Lower lobe of right lung (tissue), 2 donors: ENCODE data around the gene SEMA5A. TPM values are rescaled to one million over a fixed set of nuclear protein-coding genes. Genes with fewer than 3 reads are reported as not detected.
A peak's percentile ranks its signal among the peaks of the same experiment; 100 is the strongest.

ENCODE experiments used
- ATAC-seq, 2 donors: fragments of 200-7000 bp; cut with Tn5 transposase; one replicate each; pipeline ENCODE4 v1.9.1; 2020 to 2022; ENCODE audit warnings: mild to moderate bottlenecking in 2 of 2, moderate library complexity in 2 of 2
- DNase-seq: peaks from one replicate; pipeline ENCODE4 v3.0.0-alpha.2; 2020
- H3K27ac ChIP-seq: fragments of 200-600 bp; one replicate; pipeline ENCODE4 v1.8.0; 2022
- H3K27me3 ChIP-seq: fragments of 200-600 bp; one replicate; pipeline ENCODE4 v1.8.0; 2022; ENCODE audit warnings: low read depth
- H3K36me3 ChIP-seq: fragments of 200-600 bp; one replicate; pipeline ENCODE4 v1.8.0; 2022; ENCODE audit warnings: mild to moderate bottlenecking
- H3K4me1 ChIP-seq: fragments of 200-600 bp; one replicate; pipeline ENCODE4 v1.8.0; 2022
- H3K4me3 ChIP-seq: fragments of 200-600 bp; one replicate; pipeline ENCODE4 v1.8.0; 2022; ENCODE audit warnings: mild to moderate bottlenecking
- H3K9me3 ChIP-seq: fragments of 200-600 bp; one replicate; pipeline ENCODE4 v1.8.0; 2022
- CTCF ChIP-seq: fragments of 200-600 bp; IDR thresholded peaks from one replicate; pipeline ENCODE4 v1.8.0; 2022; ENCODE audit warnings: antibody characterized with exemption, mild to moderate bottlenecking
- intact Hi-C: fragments of 100-400 bp; cut with DNase I; formaldehyde crosslinking; loops from one replicate; pipeline ENCODE4 v1.11.0; 2022
- total RNA-seq: library from RNA; stranded (reverse); fragmentation: NEBNext Ultra II Directional; extraction: Animal tissue kit (Norgen Biotek cat#: 25700); gene quantifications from one replicate; pipeline ENCODE4 v1.2.1, GENCODE V29; 2021
- donor health status: DM: no; HTN: yes; CAD: no; lungs with severe emphysema.

Gene SEMA5A
- total RNA-seq, 1 donor from 2014 or later: 29.3 TPM

DNA sequence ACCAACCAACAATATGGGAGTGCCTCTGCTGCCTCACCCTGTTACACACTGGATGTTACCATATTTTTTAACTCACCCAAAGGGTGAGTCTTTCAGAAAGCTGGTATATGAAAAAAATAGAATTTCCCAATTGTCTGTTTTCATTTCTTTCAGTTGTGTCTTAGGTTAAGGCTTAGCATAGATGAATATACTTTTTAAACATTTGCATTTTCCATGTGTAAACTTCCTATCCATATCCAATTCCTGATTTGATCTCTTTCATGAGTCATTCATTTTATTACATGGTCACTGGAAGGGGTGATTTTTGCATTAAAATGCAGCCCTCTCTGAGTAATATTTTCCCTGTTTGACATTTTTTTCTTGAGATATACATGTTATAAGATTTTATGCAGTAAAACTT is 406.5 kb downstream of the SEMA5A start:
- no peaks in the 10 kb centered on the region for H3K27me3 ChIP-seq
- H3K27ac ChIP-seq: no peak overlapping the region
- TF ChIP-seq CTCF: no peak
- H3K9me3 ChIP-seq: no peaks in the 10 kb centered on the region
- no peak overlapping the region for H3K4me3 ChIP-seq
- intact Hi-C loops: no loop called here
- H3K4me1 ChIP-seq: no peaks in the 10 kb centered on the region
- no peak for ATAC-seq
- DNase-seq: no peak
- H3K36me3 ChIP-seq: no peaks in the 10 kb centered on the region

GRCh38 chr5:9128136-9128535 is 417.7 kb downstream of the SEMA5A start:
- H3K27me3 ChIP-seq: no peaks in the 10 kb centered on the region
- intact Hi-C loops: no loop called here

GRCh38 chr5:9126490-9126889 is 419.4 kb downstream of the SEMA5A start:
- Histone ChIP-seq H3K27ac (no peak overlapping the region), H3K9me3 (no peaks in the 10 kb centered on the region), H3K4me1 (no peaks in the 10 kb centered on the region), H3K4me3 (no peak overlapping the region), H3K27me3 (no peaks in the 10 kb centered on the region), H3K36me3 (no peaks in the 10 kb centered on the region)
- no peak for TF ChIP-seq CTCF
- intact Hi-C loops: no loop called here
- DNase-seq (no peak), ATAC-seq (no peak)

More at GRCh38 chr5:9128136-9128535, 417.7 kb downstream of the SEMA5A start:
- Histone ChIP-seq H3K9me3 (no peaks in the 10 kb centered on the region), H3K27ac (no peak overlapping the region), H3K4me1 (no peaks in the 10 kb centered on the region), H3K36me3 (no peaks in the 10 kb centered on the region), H3K4me3 (no peak overlapping the region)
- no peak for ATAC-seq
- no peak for DNase-seq
- TF ChIP-seq CTCF: no peak

GRCh38 chr5:9125852-9126251 is 420.0 kb downstream of the SEMA5A start:
- no peak for ATAC-seq
- intact Hi-C loops: no loop called here

DNA sequence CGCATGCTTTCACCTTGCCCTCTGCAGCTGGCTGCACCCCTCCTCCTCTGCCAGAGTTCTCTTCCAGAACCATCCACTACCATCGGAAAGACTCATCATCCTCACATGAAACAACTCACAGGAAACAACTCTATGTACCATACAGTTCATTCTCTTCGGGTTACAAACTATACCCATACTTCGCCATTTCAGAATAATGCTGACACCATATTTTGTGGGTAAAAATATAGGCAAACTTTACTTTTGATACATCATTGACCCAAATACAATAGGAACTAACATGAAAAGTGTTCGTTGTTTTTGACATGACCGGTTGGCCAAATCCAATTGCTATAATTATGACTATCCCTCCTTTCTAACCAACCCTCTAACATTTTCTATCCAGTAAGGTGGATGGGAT is 421.0 kb downstream of the SEMA5A start:
- H3K9me3 ChIP-seq: no peaks in the 10 kb centered on the region
- intact Hi-C loops: no loop called here
- no peaks in the 10 kb centered on the region for H3K36me3 ChIP-seq
- H3K4me1 ChIP-seq: no peaks in the 10 kb centered on the region
- H3K4me3 ChIP-seq: no peak overlapping the region
- no peaks in the 10 kb centered on the region for H3K27me3 ChIP-seq
- DNase-seq: no peak
- no peak for TF ChIP-seq CTCF
- ATAC-seq: no peak
- H3K27ac ChIP-seq: no peak overlapping the region

More at GRCh38 chr5:9125852-9126251, 420.0 kb downstream of the SEMA5A start:
- no peak overlapping the region for H3K4me3 ChIP-seq
- TF ChIP-seq CTCF: no peak
- H3K36me3 ChIP-seq: no peaks in the 10 kb centered on the region
- no peak for DNase-seq
- H3K27ac ChIP-seq: no peak overlapping the region
- no peaks in the 10 kb centered on the region for H3K27me3 ChIP-seq
- H3K4me1 ChIP-seq: no peaks in the 10 kb centered on the region
- H3K9me3 ChIP-seq: no peaks in the 10 kb centered on the region

DNA sequence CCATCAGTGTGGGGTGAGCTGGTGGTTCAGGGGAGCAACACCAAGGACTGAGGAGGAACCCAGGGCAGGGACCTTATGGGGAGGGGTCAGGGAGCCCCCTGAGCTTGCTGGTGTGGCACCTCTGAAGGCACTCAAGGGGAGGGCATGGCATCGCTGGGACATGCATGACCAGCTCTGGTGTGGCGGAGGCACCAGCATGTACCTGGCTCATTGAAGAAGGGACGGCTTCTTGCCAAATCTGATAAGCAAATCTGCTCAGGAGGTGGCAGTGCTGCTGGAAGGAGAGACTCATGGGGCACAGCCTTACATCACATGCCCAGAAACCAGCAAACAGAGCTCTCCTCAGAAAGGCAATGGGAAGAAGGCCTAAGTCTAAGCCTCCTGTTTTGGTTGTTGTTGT is 421.8 kb downstream of the SEMA5A start:
- no peaks in the 10 kb centered on the region for H3K27me3 ChIP-seq
- peak; percentile 41 to 68 for ATAC-seq
- no peak for TF ChIP-seq CTCF
- no peak for DNase-seq
- H3K36me3 ChIP-seq: no peaks in the 10 kb centered on the region
- H3K9me3 ChIP-seq: no peaks in the 10 kb centered on the region
- no peak overlapping the region for H3K27ac ChIP-seq
- no peaks in the 10 kb centered on the region for H3K4me1 ChIP-seq
- no peak overlapping the region for H3K4me3 ChIP-seq
- intact Hi-C loops: no loop called here
